ENCODE data around the gene SPTLC3. TPM values are rescaled to one million over a fixed set of nuclear protein-coding genes. Genes with fewer than 3 reads are reported as not detected.

SPTLC3 gene
- total and polyA plus RNA-seq, 12 donors = 1.4 to 15.7 (median 8.7) TPM

DNA sequence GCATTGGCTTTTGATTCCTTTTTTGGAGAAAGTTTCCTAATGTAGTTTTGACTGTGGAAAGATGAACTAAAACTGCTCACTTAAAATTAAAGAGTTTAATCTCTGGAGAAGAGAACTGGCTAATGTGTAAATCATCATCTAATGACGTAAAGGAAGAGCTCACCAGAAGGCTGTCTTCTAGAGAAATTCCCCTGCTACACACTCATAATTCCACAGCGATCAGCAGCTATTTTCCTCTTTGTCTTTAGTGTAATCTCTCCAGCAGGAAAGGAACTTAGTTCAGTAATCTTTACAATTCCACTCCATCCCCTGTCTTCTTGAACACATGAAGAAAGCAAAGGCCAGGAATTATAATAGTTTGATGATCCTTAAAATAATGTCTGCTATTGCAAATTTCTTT, 15.8 kb downstream of the SPTLC3 start:
- Histone ChIP-seq H3K27ac (no peak overlapping the region), H3K4me1 (replicated peaks in 1 of 2) (no peaks in the 10 kb centered on the region), H3K36me3 (replicated peaks in 1 of 2) (no peaks in the 10 kb centered on the region), H3K27me3 (no peaks in the 10 kb centered on the region), H3K4me3 (no peak overlapping the region), H3K9me3 (replicated peaks in 1 of 3) (peaks cover 0 to 5% (median 0%) of the 10 kb centered on the region in 3 donors)
- no peak for DNase-seq
- WGBS, 4 donors = 66 to 79% (median 75%) methylated on average over 2 of the region's 2 CpGs
- TF ChIP-seq POLR2A (IDR thresholded peaks at IDR 0.05) = no peak
- TF ChIP-seq, protein P1, sequence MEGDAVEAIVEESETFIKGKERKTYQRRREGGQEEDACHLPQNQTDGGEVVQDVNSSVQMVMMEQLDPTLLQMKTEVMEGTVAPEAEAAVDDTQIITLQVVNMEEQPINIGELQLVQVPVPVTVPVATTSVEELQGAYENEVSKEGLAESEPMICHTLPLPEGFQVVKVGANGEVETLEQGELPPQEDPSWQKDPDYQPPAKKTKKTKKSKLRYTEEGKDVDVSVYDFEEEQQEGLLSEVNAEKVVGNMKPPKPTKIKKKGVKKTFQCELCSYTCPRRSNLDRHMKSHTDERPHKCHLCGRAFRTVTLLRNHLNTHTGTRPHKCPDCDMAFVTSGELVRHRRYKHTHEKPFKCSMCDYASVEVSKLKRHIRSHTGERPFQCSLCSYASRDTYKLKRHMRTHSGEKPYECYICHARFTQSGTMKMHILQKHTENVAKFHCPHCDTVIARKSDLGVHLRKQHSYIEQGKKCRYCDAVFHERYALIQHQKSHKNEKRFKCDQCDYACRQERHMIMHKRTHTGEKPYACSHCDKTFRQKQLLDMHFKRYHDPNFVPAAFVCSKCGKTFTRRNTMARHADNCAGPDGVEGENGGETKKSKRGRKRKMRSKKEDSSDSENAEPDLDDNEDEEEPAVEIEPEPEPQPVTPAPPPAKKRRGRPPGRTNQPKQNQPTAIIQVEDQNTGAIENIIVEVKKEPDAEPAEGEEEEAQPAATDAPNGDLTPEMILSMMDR (IDR thresholded peaks at IDR 0.05) = no peak
- intact Hi-C loops (cut with DNase I) = no loop called here

DNA sequence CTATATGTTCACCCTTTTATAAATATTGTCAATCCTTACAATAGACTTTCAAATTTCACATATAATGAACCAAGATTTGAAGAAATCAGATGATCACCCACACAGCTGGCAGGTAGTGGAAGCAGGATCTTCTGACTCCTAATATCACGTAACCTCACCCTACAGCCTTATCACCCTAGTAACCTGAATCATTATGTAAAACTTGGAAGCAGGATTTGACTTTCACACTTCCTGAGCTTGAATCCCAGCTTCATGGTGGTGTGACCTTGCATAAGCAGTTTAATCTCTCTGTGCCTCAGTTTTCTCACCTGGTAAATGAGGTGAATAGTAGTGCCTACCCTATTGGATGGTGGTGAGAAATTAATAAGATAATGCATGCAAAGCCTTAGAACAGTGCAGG, 16.4 kb downstream of the SPTLC3 start:
- 88 to 97% (median 93%) methylated on average over 1 of the region's 1 CpG for WGBS, 4 donors

DNA sequence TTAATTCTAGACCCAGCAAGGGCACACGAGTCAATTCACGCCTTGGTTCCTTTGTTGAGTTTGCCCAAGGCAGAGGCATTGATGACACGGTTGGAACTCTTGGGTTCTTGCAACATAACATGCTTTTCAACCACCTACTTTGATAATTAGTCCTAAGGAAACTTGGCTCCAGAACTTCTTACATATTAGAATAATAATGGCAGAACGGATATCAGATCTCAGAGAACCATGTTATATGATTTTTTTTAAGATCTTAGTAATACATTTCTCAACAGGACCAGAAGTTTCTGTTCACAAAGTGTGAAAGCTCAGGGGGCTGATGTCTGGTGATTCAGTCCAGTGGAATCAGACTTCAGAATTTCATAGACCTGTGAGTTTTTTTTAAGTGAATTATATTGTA, 19.2 kb downstream of the SPTLC3 start:
- DNase-seq = no peak
- WGBS, 4 donors = 76 to 82% (median 78%) methylated on average over 4 of the region's 4 CpGs
- Histone ChIP-seq H3K27me3 (no peaks in the 10 kb centered on the region), H3K27ac (no peak overlapping the region), H3K36me3 (replicated peaks in 1 of 2) (no peaks in the 10 kb centered on the region), H3K4me1 (replicated peaks in 1 of 2) (no peaks in the 10 kb centered on the region), H3K4me3 (no peak overlapping the region), H3K9me3 (replicated peaks in 1 of 3) (no peaks in the 10 kb centered on the region)
- TF ChIP-seq POLR2A (IDR thresholded peaks at IDR 0.05) = no peak
- TF ChIP-seq, protein P1 (IDR thresholded peaks at IDR 0.05) = no peak
- intact Hi-C loops (cut with DNase I) = no loop called here

More for the DNA sequence above, 16.4 kb downstream of the SPTLC3 start:
- Histone ChIP-seq H3K4me3 (no peak overlapping the region), H3K36me3 (replicated peaks in 1 of 2) (no peaks in the 10 kb centered on the region), H3K27ac (no peak overlapping the region), H3K27me3 (no peaks in the 10 kb centered on the region), H3K9me3 (replicated peaks in 1 of 3) (peaks cover 0 to 5% (median 0%) of the 10 kb centered on the region in 3 donors), H3K4me1 (replicated peaks in 1 of 2) (no peaks in the 10 kb centered on the region)
- intact Hi-C loops (cut with DNase I) = no loop called here
- no peak for DNase-seq
- TF ChIP-seq, protein P1 (IDR thresholded peaks at IDR 0.05) = no peak
- no peak for TF ChIP-seq POLR2A (IDR thresholded peaks at IDR 0.05)

- no peak for DNase-seq
- intact Hi-C loops (cut with DNase I) = no loop called here
- Histone ChIP-seq H3K36me3 (replicated peaks in 1 of 2) (no peaks in the 10 kb centered on the region), H3K27me3 (no peaks in the 10 kb centered on the region), H3K27ac (no peak overlapping the region), H3K4me1 (replicated peaks in 1 of 2) (no peaks in the 10 kb centered on the region), H3K4me3 (no peak overlapping the region), H3K9me3 (replicated peaks in 1 of 3) (no peaks in the 10 kb centered on the region)
- TF ChIP-seq POLR2A (IDR thresholded peaks at IDR 0.05) = no peak
- TF ChIP-seq, protein P1 (IDR thresholded peaks at IDR 0.05) = no peak
- 61 to 91% (median 80%) methylated on average over 3 of the region's 3 CpGs for WGBS, 4 donors
Observed at GRCh38 chr20:13028673-13029072, 19.9 kb downstream of the SPTLC3 start.

All from adrenal gland (tissue), 12 donors.